ENCODE results near the gene RBM43.

Gene RBM43

DNA sequence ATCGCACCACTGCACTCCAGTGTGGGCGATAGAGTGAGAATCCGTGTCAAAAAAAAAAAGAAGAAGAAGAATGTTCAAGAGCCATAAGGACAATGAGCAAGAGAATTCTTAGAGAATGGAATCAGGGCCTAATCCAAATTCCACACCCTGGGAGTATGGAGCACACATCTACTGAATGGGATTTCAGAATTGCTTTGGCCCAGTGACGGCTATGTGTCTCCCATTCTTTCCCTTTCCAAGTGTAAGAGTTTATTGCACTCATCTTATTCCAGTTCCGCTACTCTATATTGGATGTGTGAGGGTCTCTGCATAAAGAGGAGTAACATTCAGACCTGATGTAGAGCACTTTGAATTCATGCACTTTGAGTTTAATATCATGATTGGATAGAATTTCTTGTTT lies 5.9 kb upstream of the RBM43 start:
- no peak overlapping the region for H3K9ac ChIP-seq (ENCODE audit: low read depth, low read length, poor library complexity, severe bottlenecking)
- no peaks in the 10 kb centered on the region for H3K9me2 ChIP-seq (replicated peaks; ENCODE audit: low read depth, low read length)
- no peaks in the 10 kb centered on the region for H3K79me2 ChIP-seq (ENCODE audit: insufficient read depth, low read length)
- H3K36me3 ChIP-seq (ENCODE audit: insufficient read depth, low read length), result peaks cover 27% of the 10 kb centered on the region; the same call in 1 of the 2 replicates
- H3K4me2 ChIP-seq (ENCODE audit: low read depth, low read length, poor library complexity, severe bottlenecking), result no peak overlapping the region
- H3K9me3 ChIP-seq (ENCODE audit: insufficient read depth, low read depth, low read length), result no peaks in the 10 kb centered on the region
- no peak overlapping the region for H3K4me3 ChIP-seq (ENCODE audit: low read length, poor library complexity, severe bottlenecking)
- H3K4me1 ChIP-seq (ENCODE audit: insufficient read depth, low read length, poor library complexity, severe bottlenecking), result peaks cover 4% of the 10 kb centered on the region
- no peaks in the 10 kb centered on the region for H4K20me1 ChIP-seq (ENCODE audit: insufficient read depth, low read length, poor library complexity, severe bottlenecking)
- H3K27me3 ChIP-seq (ENCODE audit: insufficient read depth, low read length, poor library complexity, severe bottlenecking), result no peaks in the 10 kb centered on the region
- H3F3A ChIP-seq (ENCODE audit: low read depth), result no peaks in the 10 kb centered on the region
- H2AFZ ChIP-seq (ENCODE audit: low read length), result no peak overlapping the region
- TF ChIP-seq EZH2phosphoT487 (IDR thresholded peaks at IDR 0.05; ENCODE audit: borderline replicate concordance), result no peak
- TF ChIP-seq, protein P1, sequence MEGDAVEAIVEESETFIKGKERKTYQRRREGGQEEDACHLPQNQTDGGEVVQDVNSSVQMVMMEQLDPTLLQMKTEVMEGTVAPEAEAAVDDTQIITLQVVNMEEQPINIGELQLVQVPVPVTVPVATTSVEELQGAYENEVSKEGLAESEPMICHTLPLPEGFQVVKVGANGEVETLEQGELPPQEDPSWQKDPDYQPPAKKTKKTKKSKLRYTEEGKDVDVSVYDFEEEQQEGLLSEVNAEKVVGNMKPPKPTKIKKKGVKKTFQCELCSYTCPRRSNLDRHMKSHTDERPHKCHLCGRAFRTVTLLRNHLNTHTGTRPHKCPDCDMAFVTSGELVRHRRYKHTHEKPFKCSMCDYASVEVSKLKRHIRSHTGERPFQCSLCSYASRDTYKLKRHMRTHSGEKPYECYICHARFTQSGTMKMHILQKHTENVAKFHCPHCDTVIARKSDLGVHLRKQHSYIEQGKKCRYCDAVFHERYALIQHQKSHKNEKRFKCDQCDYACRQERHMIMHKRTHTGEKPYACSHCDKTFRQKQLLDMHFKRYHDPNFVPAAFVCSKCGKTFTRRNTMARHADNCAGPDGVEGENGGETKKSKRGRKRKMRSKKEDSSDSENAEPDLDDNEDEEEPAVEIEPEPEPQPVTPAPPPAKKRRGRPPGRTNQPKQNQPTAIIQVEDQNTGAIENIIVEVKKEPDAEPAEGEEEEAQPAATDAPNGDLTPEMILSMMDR (conservative IDR thresholded peaks at IDR 0.05; ENCODE audit: low read length), result no peak

DNA sequence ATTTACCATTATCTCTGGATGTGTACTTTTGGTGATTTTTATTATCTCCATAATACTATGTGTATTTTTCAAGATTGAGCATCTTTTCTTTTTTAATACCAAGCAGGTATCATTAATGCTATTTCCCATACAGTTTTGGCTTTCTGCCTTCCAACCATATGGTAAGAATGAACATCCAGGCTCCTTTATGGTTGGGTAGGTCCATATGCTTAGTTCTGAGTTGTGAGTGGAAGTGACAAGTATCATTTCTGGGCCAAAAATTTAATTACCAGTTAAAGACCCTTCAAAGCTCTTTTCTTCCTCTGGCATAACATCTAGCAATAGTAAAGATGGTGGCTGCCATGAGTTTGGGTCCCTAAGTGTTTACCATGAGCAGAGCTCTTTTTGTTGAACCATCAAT lies 4.3 kb upstream of the RBM43 start:
- H3K4me1 ChIP-seq (ENCODE audit: insufficient read depth, low read length, poor library complexity, severe bottlenecking), result peaks cover 12% of the 10 kb centered on the region
- H3K4me3 ChIP-seq (ENCODE audit: low read length, poor library complexity, severe bottlenecking), result no peak overlapping the region
- 0 out of 2 replicates have a peak overlapping the region, but pooled peaks have one; percentile 19 for H2AFZ ChIP-seq (ENCODE audit: low read length)
- TF ChIP-seq, protein P1 (conservative IDR thresholded peaks at IDR 0.05; ENCODE audit: low read length), result no peak
- TF ChIP-seq EZH2phosphoT487 (IDR thresholded peaks at IDR 0.05; ENCODE audit: borderline replicate concordance), result no peak
- H3K4me2 ChIP-seq (ENCODE audit: low read depth, low read length, poor library complexity, severe bottlenecking), result no peak overlapping the region
- H3K79me2 ChIP-seq (ENCODE audit: insufficient read depth, low read length), result peaks cover 6% of the 10 kb centered on the region; the same call in 1 of the 2 replicates
- H3K9ac ChIP-seq (ENCODE audit: low read depth, low read length, poor library complexity, severe bottlenecking), result no peak overlapping the region
- no peaks in the 10 kb centered on the region for H3F3A ChIP-seq (ENCODE audit: low read depth)
- no peaks in the 10 kb centered on the region for H4K20me1 ChIP-seq (ENCODE audit: insufficient read depth, low read length, poor library complexity, severe bottlenecking)
- no peaks in the 10 kb centered on the region for H3K9me3 ChIP-seq (ENCODE audit: insufficient read depth, low read depth, low read length)
- no peaks in the 10 kb centered on the region for H3K9me2 ChIP-seq (replicated peaks; ENCODE audit: low read depth, low read length)
- H3K36me3 ChIP-seq (ENCODE audit: insufficient read depth, low read length), result peaks cover 12% of the 10 kb centered on the region; the same call in 1 of the 2 replicates
- no peaks in the 10 kb centered on the region for H3K27me3 ChIP-seq (ENCODE audit: insufficient read depth, low read length, poor library complexity, severe bottlenecking)

DNA sequence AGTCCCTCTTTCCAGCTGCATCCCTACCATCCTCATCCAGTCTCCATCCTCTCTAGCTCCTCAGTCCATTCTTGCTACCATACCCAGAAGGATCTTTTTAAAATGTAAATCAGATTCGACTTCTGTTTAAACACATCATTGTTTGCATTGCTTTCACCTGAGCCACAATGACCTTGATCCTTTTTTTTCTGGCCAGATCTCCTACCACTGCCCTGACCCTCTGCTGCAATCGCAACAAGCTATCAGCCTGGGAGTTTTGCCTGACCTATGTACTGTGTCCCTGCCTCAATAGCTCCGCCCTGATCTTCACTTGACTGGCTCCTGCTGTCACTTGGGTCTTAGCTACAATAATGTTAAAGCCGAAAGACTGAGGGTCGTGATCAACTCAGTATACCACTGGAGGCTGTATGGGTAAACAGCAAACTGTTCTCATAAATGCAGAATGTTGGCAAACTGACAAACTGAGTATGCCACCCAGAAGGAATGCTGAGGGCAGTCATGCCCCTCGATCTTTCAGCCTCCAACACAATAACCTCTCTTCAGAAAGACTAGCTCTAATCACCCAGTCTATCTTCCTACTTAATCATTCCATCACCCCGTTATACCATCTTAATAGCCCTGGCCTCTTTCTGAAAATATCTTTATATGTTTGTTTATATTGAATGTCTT lies 2.6 kb upstream of the RBM43 start:
- Histone ChIP-seq H3K4me1 (ENCODE audit: insufficient read depth, low read length, poor library complexity, severe bottlenecking) (peaks cover 12% of the 10 kb centered on the region), H3K9me3 (ENCODE audit: insufficient read depth, low read depth, low read length) (no peaks in the 10 kb centered on the region), H2AFZ (ENCODE audit: low read length) (peak overlapping the region; percentile 5; the same call in 1 of the 2 replicates), H3K9me2 (replicated peaks; ENCODE audit: low read depth, low read length) (no peaks in the 10 kb centered on the region), H3K79me2 (ENCODE audit: insufficient read depth, low read length) (peaks cover 16% of the 10 kb centered on the region; the same call in 1 of the 2 replicates), H3K4me2 (ENCODE audit: low read depth, low read length, poor library complexity, severe bottlenecking) (no peak overlapping the region), H3K36me3 (ENCODE audit: insufficient read depth, low read length) (no peaks in the 10 kb centered on the region), H3K9ac (ENCODE audit: low read depth, low read length, poor library complexity, severe bottlenecking) (no peak overlapping the region), H3K27me3 (ENCODE audit: insufficient read depth, low read length, poor library complexity, severe bottlenecking) (no peaks in the 10 kb centered on the region), H4K20me1 (ENCODE audit: insufficient read depth, low read length, poor library complexity, severe bottlenecking) (no peaks in the 10 kb centered on the region), H3F3A (ENCODE audit: low read depth) (no peaks in the 10 kb centered on the region), H3K4me3 (ENCODE audit: low read length, poor library complexity, severe bottlenecking) (no peak overlapping the region)
- TF ChIP-seq EZH2phosphoT487 (IDR thresholded peaks at IDR 0.05; ENCODE audit: borderline replicate concordance), result no peak
- TF ChIP-seq, protein P1 (conservative IDR thresholded peaks at IDR 0.05; ENCODE audit: low read length), result no peak

Measured in Loucy (cell line).